GM12865 (cell line): ENCODE measurements around the gene KCTD17.

Experiments used
- DNase-seq: peaks from one replicate; pipeline ENCODE4 v3.0.0; 2010; ENCODE audit warnings: low read depth
- H3K4me3 ChIP-seq: 2 replicates; pipeline ENCODE4 v1.5.1; 2011; ENCODE audit warnings: mild to moderate bottlenecking, low read depth, low read length, control low read depth
- CTCF ChIP-seq: IDR thresholded peaks from 2 replicates; pipeline ENCODE4 v1.5.1; 2011; ENCODE audit warnings: low read length, control low read depth, low read depth, inconsistent platforms; ENCODE audit not compliant: insufficient read depth; ENCODE audit errors: missing control alignments

The KCTD17 gene

GRCh38 chr22:37061611-37062375 lies 10.3 kb downstream of the KCTD17 start:
- H3K4me3 ChIP-seq, result no peak overlapping the region
- DNase-seq, result no peak
- no peak for TF ChIP-seq CTCF

DNA sequence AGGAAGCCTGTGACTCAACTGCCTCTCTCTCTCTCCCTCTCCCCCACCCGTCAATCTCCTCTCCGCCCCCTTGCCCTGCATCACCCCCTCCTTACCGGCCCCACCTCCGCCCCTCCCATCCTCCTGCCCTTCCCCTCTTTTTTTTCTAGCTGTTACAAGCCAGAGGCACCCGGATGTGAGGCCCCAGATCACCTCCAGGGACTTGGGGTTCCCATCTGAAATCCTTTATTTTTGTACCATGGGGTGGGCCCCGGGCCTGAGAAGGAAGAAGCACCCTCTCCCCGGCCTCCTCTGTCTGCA lies 10.8 kb downstream of the KCTD17 start:
- H3K4me3 ChIP-seq, result no peak overlapping the region
- no peak for DNase-seq
- TF ChIP-seq CTCF, result no peak

DNA sequence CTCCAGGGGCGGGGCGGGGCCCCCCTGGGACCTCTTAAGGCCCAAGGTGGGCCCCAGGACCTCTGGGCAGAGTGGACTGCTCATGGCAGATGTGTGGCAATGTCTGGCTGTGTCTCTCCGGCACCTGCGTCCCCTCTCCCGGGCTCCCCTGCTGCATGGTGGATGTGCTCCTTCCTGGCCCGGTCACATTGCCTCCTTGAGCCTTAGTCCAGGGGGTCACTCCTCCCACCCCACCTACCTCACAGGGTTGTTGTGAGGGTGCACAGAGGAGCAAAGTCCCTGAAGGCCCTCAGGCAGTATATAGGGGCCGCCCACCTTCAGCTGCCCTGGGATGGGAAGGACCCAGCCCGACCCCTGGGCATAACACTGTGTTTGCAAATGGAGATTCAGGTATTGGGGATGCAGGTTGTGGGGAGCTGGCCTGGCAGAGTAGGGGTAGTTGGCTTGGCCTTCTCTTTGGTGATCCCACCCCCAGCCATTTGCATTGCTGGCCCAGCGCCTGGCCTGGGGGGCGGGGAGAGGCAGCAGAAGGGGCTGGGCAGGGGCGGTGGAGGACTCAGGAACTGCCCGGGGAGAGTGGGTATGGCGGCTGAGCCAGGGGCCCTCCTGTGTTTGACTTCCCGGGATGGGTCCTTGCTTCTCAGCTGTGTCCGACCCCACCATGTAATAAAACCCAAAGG lies 11.3 kb downstream of the KCTD17 start:
- no peak overlapping the region for H3K4me3 ChIP-seq
- no peak for DNase-seq
- TF ChIP-seq CTCF, result no peak

- no peak overlapping the region for H3K4me3 ChIP-seq
- TF ChIP-seq CTCF, result no peak
- DNase-seq, result no peak
These were observed 12.2 kb downstream of the KCTD17 start for GRCh38 chr22:37063431-37064420.

- H3K4me3 ChIP-seq, result no peak overlapping the region
- no peak for TF ChIP-seq CTCF
- no peak for DNase-seq
These were observed 13.0 kb downstream of the KCTD17 start for GRCh38 chr22:37064553-37064952.

DNA sequence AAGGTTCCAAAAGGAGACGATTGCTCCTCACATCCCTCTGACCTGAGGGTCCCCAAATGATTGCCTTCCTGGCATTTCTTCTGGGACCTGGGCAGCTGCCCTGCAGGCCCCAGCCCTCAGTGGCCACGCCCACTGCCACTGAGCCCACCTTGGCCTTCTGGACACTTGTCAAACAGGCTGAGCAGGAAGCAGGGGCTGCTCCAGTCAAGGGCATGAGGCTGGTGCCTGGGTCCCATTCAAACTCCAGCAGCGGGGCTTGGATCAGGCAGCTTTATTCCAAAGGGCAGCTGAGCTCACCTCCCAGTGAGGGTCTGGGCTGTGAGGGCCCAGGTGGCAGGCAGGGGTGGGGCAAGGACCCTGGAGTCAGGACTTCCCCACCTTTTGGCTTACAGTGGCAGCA lies 13.6 kb downstream of the KCTD17 start:
- no peak overlapping the region for H3K4me3 ChIP-seq
- no peak for DNase-seq
- no peak for TF ChIP-seq CTCF
